T-cell (primary cell): ENCODE measurements around the gene KRTAP8-1. TPM values are rescaled to one million over a fixed set of nuclear protein-coding genes. Genes with fewer than 3 reads are reported as not detected.

Source experiments
- ATAC-seq, 4 experiments: fragments of 200-7000 bp in 3 of 4; fragments of 150-1000 bp in 1 of 4; cut with Tn5 transposase; replicated peaks in 1 of 4; 1 replicate in 3 of 4; 2 replicates in 1 of 4; pipeline ENCODE4 v1.10.0; 2021; ENCODE audit warnings: moderate library complexity in 3 of 4, mild to moderate bottlenecking in 2 of 4, moderate number of reproducible peaks in 1 of 4
- CTCF ChIA-PET, 2 donors: fragments of 300-600 bp; sonication (Branson Sonifier 250); formaldehyde crosslinking; loops; one replicate each; lab custom pipeline; 2022; ENCODE audit warnings: antibody characterized with exemption in 2 of 2; lab: Charles Lee
- POLR2A ChIA-PET, 2 donors: fragments of 300-600 bp; sonication (Branson Sonifier 250); formaldehyde crosslinking; loops; one replicate each; lab custom pipeline; 2022; ENCODE audit warnings: antibody characterized with exemption in 2 of 2; lab: Charles Lee
- DNase-seq, 35 experiments: peaks; one replicate each; pipeline versions ENCODE4 v3.0.0 to v3.0.0-alpha.2; 2013 to 2023
- H3K27ac ChIP-seq: one replicate; pipeline ENCODE4 v1.5.1; 2013; ENCODE audit warnings: low read length
- H3K27me3 ChIP-seq, 2 experiments: replicated peaks in 1 of 2; 1 replicate in 1 of 2; 2 replicates in 1 of 2; pipeline versions ENCODE4 v1.6.1 to v1.7.0; 2013; ENCODE audit warnings: low read length in 1 of 2, mixed read lengths in 1 of 2; ENCODE audit not compliant: control insufficient read depth in 2 of 2, insufficient read depth in 2 of 2; ENCODE audit errors: extremely low read depth in 1 of 2
- H3K36me3 ChIP-seq, 2 donors: 1 replicate in 1 of 2; 2 replicates in 1 of 2; pipeline versions ENCODE4 v1.6.1 to v1.7.0; 2013; ENCODE audit warnings: low read length in 1 of 2; ENCODE audit not compliant: control insufficient read depth in 2 of 2, insufficient read depth in 1 of 2; ENCODE audit errors: extremely low read depth in 1 of 2
- H3K4me1 ChIP-seq, 2 experiments: 1 replicate in 1 of 2; 2 replicates in 1 of 2; pipeline versions ENCODE4 v1.6.1 to v1.7.0; 2013; ENCODE audit warnings: low read length in 2 of 2, mixed read lengths in 1 of 2; ENCODE audit not compliant: insufficient read depth in 2 of 2, control insufficient read depth in 1 of 2; ENCODE audit errors: extremely low read depth in 1 of 2
- H3K4me3 ChIP-seq, 2 donors: 1 replicate in 1 of 2; 2 replicates in 1 of 2; pipeline versions ENCODE4 v1.5.1 to v1.7.0; 2013; ENCODE audit warnings: mild to moderate bottlenecking in 2 of 2, low read length in 1 of 2, moderate library complexity in 1 of 2; ENCODE audit not compliant: control insufficient read depth in 1 of 2; ENCODE audit errors: extremely low read depth in 1 of 2
- H3K9me3 ChIP-seq: 2 replicates; pipeline ENCODE4 v1.7.0; 2013
- H3K27ac Mint-ChIP-seq, 2 donors: one replicate each; pipeline ENCODE4 v1.8.0; 2020 to 2021; ENCODE audit warnings: mild to moderate bottlenecking in 2 of 2, mixed read lengths in 2 of 2
- H3K27me3 Mint-ChIP-seq, 2 donors: one replicate each; pipeline ENCODE4 v1.8.0; 2021 to 2022; ENCODE audit warnings: mixed read lengths in 2 of 2
- H3K36me3 Mint-ChIP-seq: one replicate; pipeline ENCODE4 v1.8.0; 2021; ENCODE audit warnings: mixed read lengths
- H3K4me1 Mint-ChIP-seq, 3 donors: one replicate each; pipeline ENCODE4 v1.8.0; 2020 to 2022; ENCODE audit warnings: mixed read lengths in 3 of 3, mild to moderate bottlenecking in 1 of 3
- H3K4me3 Mint-ChIP-seq, 3 donors: one replicate each; pipeline ENCODE4 v1.8.0; 2020 to 2022; ENCODE audit warnings: mild to moderate bottlenecking in 3 of 3, mixed read lengths in 3 of 3, moderate library complexity in 3 of 3
- H3K9me3 Mint-ChIP-seq, 3 donors: one replicate each; pipeline ENCODE4 v1.8.0; 2020 to 2022; ENCODE audit warnings: mixed read lengths in 3 of 3
- WGBS: methylation state at CpG from one replicate; pipeline ENCODE4 v1.1.5; 2013; ENCODE audit warnings: missing lambda C conversion rate; ENCODE audit not compliant: insufficient coverage; 5-methylcytosine and 5-hydroxymethylcytosine counted together
- total RNA-seq, 35 experiments: library from RNA in 6 of 35; stranded (reverse) in 6 of 35; fragments of 120-200 nt in 1 of 35; gene quantifications; one replicate each; pipeline versions ENCODE4 v1.2.1 to v1.2.4 and lab custom pipeline; 2013 to 2026

Gene KRTAP8-1
- total RNA-seq, 5 donors from 2014 or later (not counting 1 experiment from before 2014, with no cell fraction given), result not detected

DNA sequence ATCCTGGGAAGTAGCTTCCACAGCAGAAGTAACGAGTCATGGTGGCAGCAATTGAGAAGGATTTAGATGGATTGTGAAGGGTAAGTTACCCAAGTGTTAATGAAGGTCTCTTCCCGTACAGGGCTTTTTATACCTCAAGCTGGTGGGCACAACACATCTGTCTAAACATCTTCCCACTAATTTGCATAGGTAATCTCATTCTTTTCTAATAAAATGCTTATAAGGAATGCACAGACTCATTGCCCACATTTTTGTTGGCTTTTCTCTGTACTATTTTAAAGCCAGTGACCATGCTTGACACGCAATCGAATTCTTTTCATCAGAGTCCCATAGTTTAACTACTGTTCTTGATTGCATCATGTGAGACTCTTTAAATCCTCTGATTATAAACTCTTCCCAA, 16.6 kb upstream of the KRTAP8-1 start, which contains the start of gene KRTAP7-1:
TSS of gene KRTAP7-1 (minus strand) at position 101 of the 400 bp plus-strand sequence. CDS start at position 40, 61 bp downstream.
- Mint-ChIP-seq H3K36me3 (no peaks in the 10 kb centered on the region), H3K9me3 (peaks cover 3 to 5% (median 4%) of the 10 kb centered on the region in 3 donors), H3K4me3 (no peak within 1 kb of the TSS), H3K27me3 (peaks cover 9 to 17% of the 10 kb centered on the region in 2 donors), H3K4me1 (no peaks in the 10 kb centered on the region), H3K27ac (no peak within 1 kb of the TSS)
- Histone ChIP-seq H3K9me3 (no peaks in the 10 kb centered on the region), H3K4me3 (no peak within 1 kb of the TSS), H3K27ac (no peak within 1 kb of the TSS), H3K27me3 (no peaks in the 10 kb centered on the region), H3K36me3 (no peaks in the 10 kb centered on the region), H3K4me1 (no peaks in the 10 kb centered on the region)
- POLR2A ChIA-PET, result no interaction called here
- CTCF ChIA-PET, result no interaction called here
- no peak for ATAC-seq
- 88% methylated on average over 2 of the region's 4 CpGs for WGBS
- DNase-seq, result no peak

DNA sequence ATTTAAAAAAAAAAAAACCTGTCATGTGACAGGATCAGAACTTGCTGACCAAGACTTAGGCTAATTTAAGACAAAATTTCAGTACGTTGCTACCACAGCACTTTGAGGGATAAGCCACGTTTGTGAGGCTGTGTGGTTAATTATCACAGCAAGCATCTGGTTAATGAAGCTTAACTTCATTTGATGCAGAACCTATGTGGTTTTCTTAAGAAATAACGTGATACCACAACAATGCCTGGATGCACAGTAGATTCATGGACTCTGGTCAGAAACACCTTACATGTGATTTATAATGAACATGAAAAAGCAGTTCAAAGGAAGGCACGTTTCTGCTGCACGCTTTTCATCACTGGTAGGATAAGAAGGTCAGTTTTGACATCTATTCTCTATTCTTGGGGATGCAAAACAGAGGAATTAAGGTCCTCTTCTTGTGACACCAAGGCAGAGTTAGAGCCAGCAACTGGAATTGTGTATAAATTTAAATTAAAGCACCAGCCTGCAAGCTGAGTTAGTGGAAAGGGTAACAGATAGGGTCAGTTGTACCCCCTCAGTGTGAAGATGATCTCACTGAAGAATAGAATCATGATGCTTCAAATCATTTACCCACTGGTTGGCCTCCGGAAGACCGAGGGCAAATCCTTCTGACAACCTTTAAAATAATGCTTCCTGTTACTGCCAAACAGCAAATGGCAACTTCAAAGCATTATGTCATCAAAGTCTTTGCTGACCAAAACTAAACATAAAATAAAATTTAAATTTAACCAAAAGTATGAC, 6.0 kb upstream of the KRTAP8-1 start:
- no peak overlapping the region for H3K27ac ChIP-seq
- H3K27ac Mint-ChIP-seq, result no peak overlapping the region
- ATAC-seq (no peak), DNase-seq (no peak)
- H3K36me3 ChIP-seq, result no peaks in the 10 kb centered on the region
- no peaks in the 10 kb centered on the region for H3K9me3 ChIP-seq
- CTCF ChIA-PET, result interaction anchor here in 1 of 2 donors (0.7 kb wide), 1 partner anchor 130 kb away, joined by 4 read pairs; no protein-coding TSS in a partner anchor
- no peaks in the 10 kb centered on the region for H3K9me3 Mint-ChIP-seq
- H3K4me3 Mint-ChIP-seq, result no peak overlapping the region
- no peaks in the 10 kb centered on the region for H3K27me3 ChIP-seq
- WGBS, result 0% methylated on average over 2 of the region's 7 CpGs
- H3K36me3 Mint-ChIP-seq, result no peaks in the 10 kb centered on the region
- POLR2A ChIA-PET, result interaction anchor here in 1 of 2 donors (0.6 kb wide), 1 partner anchor 69 kb away, joined by 3 read pairs; no protein-coding TSS in a partner anchor
- peaks cover 0 to 3% (median 3%) of the 10 kb centered on the region in 3 donors for H3K4me1 Mint-ChIP-seq
- H3K27me3 Mint-ChIP-seq, result peaks cover 0 to 8% of the 10 kb centered on the region in 2 donors
- H3K4me3 ChIP-seq, result no peak overlapping the region
- no peaks in the 10 kb centered on the region for H3K4me1 ChIP-seq

DNA sequence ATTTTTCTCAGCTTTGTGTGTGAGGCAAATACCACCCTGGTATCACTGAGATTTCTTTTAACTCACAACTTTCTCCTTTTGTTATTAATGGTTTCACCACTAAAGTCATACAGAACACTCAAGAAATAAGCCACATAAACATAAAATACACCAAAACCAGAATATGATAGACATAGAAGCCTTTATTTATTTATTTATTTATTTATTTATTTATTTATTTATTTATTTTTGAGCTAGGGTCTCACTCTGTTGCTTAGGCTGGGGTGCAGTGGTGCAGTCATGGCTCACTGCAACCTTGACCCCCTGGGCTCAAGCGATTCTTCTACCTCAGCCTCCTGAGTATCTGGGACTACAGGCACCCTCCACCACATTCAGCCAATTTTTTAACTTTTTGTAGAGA, 12.5 kb downstream of the KRTAP8-1 start:
- Mint-ChIP-seq H3K4me1 (no peaks in the 10 kb centered on the region), H3K36me3 (no peaks in the 10 kb centered on the region), H3K27ac (no peak overlapping the region), H3K4me3 (no peak overlapping the region), H3K27me3 (peaks cover 0 to 3% of the 10 kb centered on the region in 2 donors), H3K9me3 (no peaks in the 10 kb centered on the region)
- DNase-seq, result no peak
- ChIA-PET CTCF (interaction anchor here in 1 of 2 donors (0.6 kb wide), 1 partner anchor 48 kb away, joined by 4 read pairs; no protein-coding TSS in a partner anchor), POLR2A (no interaction called here)
- Histone ChIP-seq H3K9me3 (no peaks in the 10 kb centered on the region), H3K36me3 (no peaks in the 10 kb centered on the region), H3K4me1 (no peaks in the 10 kb centered on the region), H3K4me3 (no peak overlapping the region), H3K27ac (no peak overlapping the region), H3K27me3 (no peaks in the 10 kb centered on the region)
- no CpG with 5 or more reads among the region's 1 CpG for WGBS
- ATAC-seq, result no peak

DNA sequence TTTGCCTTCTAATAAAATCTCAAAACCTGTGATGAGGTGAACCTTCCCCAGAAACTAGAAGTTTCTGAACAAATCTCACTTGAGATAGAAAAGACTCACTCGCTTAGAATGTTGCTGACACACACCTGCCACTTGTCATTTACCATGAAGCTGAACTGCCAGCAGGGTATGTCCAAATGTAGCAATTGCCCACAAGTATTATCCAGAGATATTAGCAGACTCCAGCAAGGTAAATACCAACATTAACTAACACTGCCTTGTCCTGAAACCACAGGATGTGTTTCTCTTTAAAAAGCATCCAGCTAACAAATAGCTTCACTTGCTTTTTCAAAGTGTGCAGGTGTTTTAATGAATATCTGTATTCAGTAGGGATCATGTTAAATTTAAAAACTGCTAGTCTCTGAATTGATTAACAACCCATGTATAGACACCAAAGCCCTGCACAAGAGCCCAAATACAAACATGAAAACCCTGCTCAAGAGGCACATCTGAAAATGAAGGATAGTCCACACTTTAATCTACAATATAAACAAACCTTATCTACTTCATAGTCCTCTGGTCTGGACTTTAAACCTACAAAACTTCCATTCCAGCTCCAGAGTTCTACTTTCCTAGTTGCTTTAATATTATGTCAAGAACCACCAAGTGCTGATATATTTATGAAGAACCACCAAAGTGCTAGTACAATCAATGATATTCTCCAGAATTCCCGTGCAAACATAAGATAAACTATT, 19.3 kb downstream of the KRTAP8-1 start:
- Histone ChIP-seq H3K4me3 (no peak overlapping the region), H3K9me3 (no peaks in the 10 kb centered on the region), H3K4me1 (no peaks in the 10 kb centered on the region), H3K36me3 (no peaks in the 10 kb centered on the region), H3K27ac (no peak overlapping the region), H3K27me3 (no peaks in the 10 kb centered on the region)
- Mint-ChIP-seq H3K4me3 (no peak overlapping the region), H3K4me1 (no peaks in the 10 kb centered on the region), H3K9me3 (no peaks in the 10 kb centered on the region), H3K27me3 (peaks cover 7 to 10% of the 10 kb centered on the region in 2 donors), H3K27ac (no peak overlapping the region), H3K36me3 (no peaks in the 10 kb centered on the region)
- ChIA-PET POLR2A (no interaction called here), CTCF (interaction anchor here in 1 of 2 donors (0.8 kb wide), 1 partner anchor 14 kb away, joined by 4 read pairs; no protein-coding TSS in a partner anchor)
- ATAC-seq, result no peak
- WGBS, result 100% methylated on average over 1 of the region's 2 CpGs
- no peak for DNase-seq

DNA sequence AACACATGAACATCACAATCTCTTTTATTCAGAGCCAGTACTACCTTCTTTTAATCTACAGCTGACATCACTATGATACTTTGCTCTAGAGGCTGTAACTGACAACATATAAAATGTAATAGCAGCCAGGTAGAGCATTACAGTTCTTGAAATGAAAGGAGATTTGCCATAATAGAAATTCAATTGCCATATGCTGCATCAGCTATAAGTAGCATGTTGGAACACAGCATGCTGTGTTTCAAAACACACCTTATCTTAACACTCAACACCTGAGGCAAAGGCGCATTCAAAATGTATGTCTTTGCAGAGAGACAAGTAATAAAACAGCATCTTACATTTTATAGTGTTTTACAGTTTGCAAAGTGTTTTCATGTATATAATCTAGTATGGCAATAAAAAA, 33.8 kb downstream of the KRTAP8-1 start:
- POLR2A ChIA-PET, result no interaction called here
- Histone ChIP-seq H3K4me3 (no peak overlapping the region), H3K27me3 (no peaks in the 10 kb centered on the region), H3K9me3 (no peaks in the 10 kb centered on the region), H3K36me3 (no peaks in the 10 kb centered on the region), H3K4me1 (no peaks in the 10 kb centered on the region), H3K27ac (no peak overlapping the region)
- DNase-seq (no peak), ATAC-seq (no peak)
- H3K27me3 Mint-ChIP-seq, result peaks cover 6 to 12% of the 10 kb centered on the region in 2 donors
- no peaks in the 10 kb centered on the region for H3K4me1 Mint-ChIP-seq
- no peak overlapping the region for H3K27ac Mint-ChIP-seq
- no CpG with 5 or more reads among the region's 1 CpG for WGBS
- CTCF ChIA-PET, result interaction anchor here in 1 of 2 donors (0.5 kb wide), 1 partner anchor 62 kb away, joined by 4 read pairs; no protein-coding TSS in a partner anchor
- no peak overlapping the region for H3K4me3 Mint-ChIP-seq
- no peaks in the 10 kb centered on the region for H3K36me3 Mint-ChIP-seq
- no peaks in the 10 kb centered on the region for H3K9me3 Mint-ChIP-seq

DNA sequence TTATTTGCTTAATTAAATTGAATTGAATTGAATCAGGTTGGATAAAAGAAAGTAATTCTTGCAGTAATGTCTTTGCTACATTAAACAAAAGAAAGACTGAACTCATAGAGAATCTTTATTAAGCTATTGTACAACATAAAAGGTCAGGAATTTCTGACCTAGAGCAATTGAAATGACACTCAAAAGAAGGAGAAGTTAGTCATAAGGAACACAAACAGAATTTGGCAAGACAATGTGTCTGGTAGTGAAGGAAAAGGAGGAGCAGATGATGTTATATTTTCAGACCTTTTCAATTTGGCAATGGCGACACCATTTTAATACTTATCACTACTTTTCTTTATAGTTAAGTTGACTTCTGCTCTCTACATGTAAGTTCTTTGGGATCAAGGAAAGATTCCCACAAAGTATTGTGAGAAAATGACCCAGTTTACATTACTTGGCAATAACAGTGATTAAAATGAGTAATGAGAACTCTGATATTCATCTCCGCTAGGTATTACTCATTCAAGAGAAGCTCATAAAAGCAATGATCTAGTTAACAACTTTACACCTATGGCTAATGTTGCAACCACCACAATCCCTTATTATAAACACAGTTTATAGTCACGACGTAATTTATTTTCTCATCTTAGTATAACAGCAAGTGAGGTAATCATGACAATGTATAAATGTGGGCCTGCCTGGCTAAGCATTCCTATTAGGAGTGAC, 43.2 kb downstream of the KRTAP8-1 start:
- Histone ChIP-seq H3K9me3 (no peaks in the 10 kb centered on the region), H3K36me3 (no peaks in the 10 kb centered on the region), H3K27me3 (no peaks in the 10 kb centered on the region), H3K4me1 (no peaks in the 10 kb centered on the region), H3K4me3 (no peak overlapping the region), H3K27ac (no peak overlapping the region)
- Mint-ChIP-seq H3K27ac (no peak overlapping the region), H3K4me1 (no peaks in the 10 kb centered on the region), H3K4me3 (no peak overlapping the region), H3K9me3 (no peaks in the 10 kb centered on the region), H3K27me3 (no peaks in the 10 kb centered on the region), H3K36me3 (no peaks in the 10 kb centered on the region)
- ChIA-PET POLR2A (no interaction called here), CTCF (no interaction called here)
- ATAC-seq (no peak), DNase-seq (no peak)
- no CpG with 5 or more reads among the region's 4 CpGs for WGBS
